Stimulated activated naive CD4-positive, alpha-beta T cell treated with Interleukin-2 at 50 U/mL for 16 hours (primary cell): ENCODE data around the gene MYOM1.
"Not testable (repeated sequence)": the region's sequence is repeated elsewhere in the genome, so short reads cannot be mapped to it uniquely, and the experiment has no call there.

Source experiments
- DNase-seq: peaks from one replicate; lab custom pipeline; 2025; lab: John Stamatoyannopoulos, UW

MYOM1 gene

DNA sequence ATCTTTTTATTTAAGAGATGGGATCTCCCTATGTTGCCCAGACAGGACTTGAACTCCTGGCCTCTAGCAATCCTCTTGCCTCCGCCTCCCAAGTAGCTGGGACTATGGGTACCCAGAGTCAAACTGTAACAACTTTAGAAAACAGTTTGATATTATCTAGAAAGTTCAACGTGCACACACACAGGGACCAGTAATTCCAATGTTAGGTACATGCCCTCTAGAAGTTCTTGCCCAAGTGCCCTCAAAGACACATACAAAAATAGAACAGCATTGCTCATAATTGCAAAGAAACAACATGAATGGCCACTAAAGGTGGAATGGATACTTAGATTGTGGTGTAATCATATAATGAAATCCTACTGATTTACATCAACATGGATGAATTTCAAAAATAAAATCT lies 194.2 kb downstream of the MYOM1 start:
- DNase-seq: no peak

DNA sequence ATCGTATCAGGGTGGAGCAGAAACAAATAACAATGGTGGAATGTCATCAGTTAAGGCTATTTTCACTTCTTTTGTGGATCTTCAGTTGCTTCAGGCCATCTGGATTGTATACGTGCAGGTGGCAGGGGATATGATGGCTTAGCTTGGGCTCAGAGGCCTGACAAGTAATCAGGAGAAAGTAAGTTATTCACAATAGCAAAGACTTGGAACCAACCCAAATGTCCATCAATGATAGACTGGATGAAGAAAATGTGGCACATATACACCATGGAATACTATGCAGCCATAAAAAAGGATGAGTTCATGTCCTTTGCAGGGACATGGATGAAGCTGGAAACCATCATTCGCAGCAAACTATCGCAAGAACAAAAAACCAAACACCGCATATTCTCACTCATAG lies 196.2 kb downstream of the MYOM1 start:
- DNase-seq: not testable (repeated sequence)
